ENCODE results near the gene GPC6.

GRCh38 chr13:94122300-94122915, 895.8 kb downstream of the GPC6 start:
- no peak for TF ChIP-seq EZH2 (IDR thresholded peaks at IDR 0.05)
- no peak for TF ChIP-seq CTCF (IDR thresholded peaks at IDR 0.05)
- no peak for TF ChIP-seq EZH2phosphoT487 (IDR thresholded peaks at IDR 0.05)

Data from neural progenitor cell (in vitro differentiated cells).